Activated T-cell treated with anti-CD3 and anti-CD28 coated beads, Interleukin-2, amount 50 U/mL, for 48 hours (primary cell): ENCODE results near the gene EXOC1L.

Source experiments
- DNase-seq, 2 experiments: peaks; one replicate each; pipeline ENCODE4 v3.0.0-alpha.2; 2020

Gene EXOC1L, protein sequence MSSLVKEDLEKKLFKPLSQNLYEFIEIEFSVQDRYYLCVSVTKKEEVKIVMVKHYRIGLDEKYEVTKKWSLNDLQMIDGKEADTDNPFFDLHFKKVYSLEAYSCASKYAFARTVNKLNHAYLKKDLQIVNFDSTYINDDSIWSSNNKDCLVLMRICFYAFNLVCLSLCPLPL

DNA sequence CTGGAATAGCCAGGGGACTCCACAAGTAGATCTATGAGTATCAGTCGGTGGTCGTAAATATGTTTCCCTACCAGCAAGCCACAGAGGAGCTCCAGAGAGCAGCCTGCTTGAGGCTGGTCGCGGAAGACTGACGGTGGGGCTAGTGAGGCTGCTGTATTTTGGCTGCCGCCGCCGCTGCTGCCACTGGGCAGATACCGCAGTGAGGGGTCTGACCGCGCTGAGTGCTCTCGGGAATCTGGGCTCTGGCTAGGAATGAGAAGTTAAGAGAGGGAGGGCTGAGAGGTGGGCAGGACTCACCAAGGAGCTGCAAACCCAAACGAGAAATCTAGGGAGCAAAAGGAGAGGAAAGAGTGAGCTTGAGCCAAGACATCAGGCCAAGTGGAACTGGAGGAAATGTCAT, at the start of gene EXOC1L:
TSS of gene EXOC1L (plus strand) at position 157 of the 400 bp plus-strand sequence. CDS start at position 394, 237 bp downstream.
- peak in 1 of 2 experiments; percentile 20 for DNase-seq

DNA sequence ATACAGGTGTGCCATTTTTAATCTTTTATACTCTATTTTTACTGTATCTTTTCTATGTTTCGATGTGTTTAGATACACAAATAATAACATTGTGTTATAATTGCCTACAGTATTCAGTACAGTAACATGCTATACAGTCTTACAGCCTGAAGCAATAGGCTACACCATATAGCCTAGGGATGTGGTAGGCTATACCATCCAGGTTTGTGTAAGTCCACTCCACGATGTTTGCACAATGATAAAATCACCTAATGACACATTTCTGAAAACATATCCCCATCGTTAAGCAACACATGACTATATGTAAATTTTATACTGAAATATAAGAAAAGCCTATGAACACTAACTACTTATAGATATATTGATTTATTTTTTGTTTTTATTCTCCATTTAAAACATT, 48.9 kb upstream of the EXOC1L start:
- no peak for DNase-seq

DNA sequence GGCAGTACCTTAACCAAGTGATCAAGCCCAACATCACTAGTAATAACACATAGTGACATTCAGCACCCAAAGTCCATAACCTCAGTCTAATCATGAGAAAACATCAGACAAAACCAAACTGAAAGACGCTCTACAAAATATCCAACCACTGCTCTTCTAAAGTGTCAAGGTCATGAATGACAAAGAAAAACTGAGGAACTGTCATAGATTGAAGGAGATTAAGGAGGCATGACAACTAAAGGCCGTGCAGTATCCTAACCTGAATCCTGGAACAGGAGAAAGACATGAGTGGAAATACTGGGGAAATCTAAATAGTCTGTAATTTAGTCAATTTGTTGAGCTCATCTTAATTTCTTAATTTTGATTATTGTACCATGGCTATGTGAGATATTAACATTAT, 38.2 kb upstream of the EXOC1L start:
- no peak for DNase-seq

DNA sequence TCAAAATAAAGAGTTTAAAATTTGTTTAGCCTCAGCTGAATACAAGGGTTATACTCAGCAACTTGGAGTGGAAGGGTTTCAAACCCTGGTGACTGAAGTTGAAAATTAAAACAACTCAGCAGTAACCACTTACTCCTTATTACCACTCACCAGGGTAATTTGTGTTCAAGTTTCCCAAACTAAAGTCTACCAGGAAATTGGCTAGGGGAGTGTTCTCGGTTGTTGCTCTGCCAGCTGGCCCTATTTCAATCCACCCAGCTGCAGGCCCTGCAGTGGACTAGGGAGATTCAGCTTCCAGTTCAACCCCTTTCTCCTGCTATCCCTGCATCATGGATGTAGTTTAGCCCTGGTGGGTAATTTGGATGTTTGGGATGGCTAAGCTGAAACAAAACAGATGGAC, 37.8 kb upstream of the EXOC1L start:
- DNase-seq, result no peak

DNA sequence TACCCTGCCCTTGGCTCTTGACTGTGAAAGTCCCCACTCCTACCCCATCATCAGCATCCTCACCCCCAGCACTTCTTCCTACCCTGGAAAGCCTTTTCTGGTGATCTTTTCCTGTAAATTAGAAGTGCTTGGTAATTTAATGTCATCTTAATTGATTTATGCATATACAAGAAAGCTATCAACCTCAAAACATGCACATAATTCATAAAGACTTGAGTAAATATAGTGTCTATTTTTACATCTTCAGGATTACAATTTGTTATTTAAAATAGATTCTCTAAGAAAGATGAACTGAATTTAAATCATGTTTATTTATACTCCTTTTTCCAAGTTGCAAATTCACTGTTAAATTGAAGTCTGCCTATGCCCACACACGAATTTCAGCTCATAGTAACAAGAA, 36.0 kb upstream of the EXOC1L start:
- no peak for DNase-seq

DNA sequence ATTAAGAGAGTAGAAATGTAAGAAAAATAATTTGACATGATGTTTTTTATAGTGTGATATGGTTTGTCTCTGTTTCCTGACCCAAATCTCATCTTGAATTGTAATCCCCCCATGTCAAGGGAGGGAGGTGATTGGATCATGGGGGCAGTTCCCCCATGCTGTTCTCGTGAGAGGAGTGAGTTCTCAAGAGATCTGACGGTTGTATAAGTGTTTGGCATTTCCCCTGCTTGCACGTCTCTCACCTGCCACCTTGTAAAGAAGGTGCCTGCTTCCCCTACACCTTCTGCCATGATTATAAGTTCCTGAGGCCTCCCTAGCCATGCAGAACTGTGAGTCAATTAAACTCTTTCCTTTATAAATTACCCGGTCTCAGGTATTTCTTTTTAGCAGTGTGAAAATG, 34.8 kb upstream of the EXOC1L start:
- no peak for DNase-seq

DNA sequence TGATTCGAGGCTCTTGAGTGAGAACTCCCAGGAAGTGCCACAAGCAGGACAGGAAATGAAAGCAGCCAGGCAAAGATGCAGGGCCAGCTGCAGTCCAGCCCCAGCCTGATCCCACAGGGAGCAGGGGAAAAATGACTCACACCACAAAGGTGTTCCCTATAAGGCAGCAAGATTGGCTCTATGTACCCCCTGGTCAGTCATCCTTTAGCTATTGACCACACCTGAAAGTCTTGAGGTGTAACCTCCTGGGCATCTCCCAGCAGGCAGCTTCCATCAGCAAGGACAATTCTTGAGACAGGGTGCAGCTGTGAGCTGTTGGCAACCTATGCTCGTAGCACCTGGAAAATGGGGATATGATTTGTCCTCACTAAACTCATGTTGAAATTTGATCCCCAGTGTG, 27.9 kb upstream of the EXOC1L start:
- no peak for DNase-seq

DNA sequence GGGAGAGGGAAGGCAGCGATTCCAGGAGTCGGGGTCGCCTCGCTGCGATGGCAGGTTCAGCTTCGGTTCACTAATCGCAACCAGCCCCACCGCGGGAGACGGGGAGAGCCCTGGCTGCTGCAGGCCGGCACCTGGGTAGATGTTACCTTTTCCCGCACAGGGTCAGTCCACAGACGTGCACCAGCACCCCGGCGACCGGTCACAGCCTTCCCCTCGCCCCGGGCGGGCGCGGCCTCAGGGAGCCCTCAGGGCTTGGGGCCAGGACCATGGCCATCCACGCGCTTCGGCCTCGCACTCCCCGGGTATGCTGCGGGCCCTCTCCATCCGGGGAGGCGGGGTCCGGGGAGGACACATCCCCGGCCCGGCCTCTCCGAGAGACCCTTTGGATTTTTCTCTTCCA, 26.1 kb upstream of the EXOC1L start:
- DNase-seq, result no peak

DNA sequence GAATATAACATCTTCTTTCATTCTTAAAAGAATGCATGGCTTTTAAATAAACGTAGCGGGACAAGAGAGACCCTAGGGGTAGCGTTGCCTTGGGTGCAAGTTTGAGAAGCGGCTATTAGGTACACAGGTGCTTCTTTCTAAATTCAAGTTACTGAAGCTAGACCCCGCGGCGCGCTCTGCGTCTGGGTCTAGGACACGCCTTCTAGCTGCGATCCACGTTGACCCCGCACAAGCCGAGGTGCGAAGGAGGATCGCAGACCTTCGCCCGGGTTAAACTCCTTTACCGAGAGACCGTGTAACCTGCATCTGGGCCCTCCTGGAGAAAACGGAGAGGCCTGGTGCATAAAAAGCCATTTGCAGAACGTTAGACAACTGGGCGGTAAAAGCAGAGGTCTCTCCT, 25.5 kb upstream of the EXOC1L start:
- DNase-seq, result no peak

DNA sequence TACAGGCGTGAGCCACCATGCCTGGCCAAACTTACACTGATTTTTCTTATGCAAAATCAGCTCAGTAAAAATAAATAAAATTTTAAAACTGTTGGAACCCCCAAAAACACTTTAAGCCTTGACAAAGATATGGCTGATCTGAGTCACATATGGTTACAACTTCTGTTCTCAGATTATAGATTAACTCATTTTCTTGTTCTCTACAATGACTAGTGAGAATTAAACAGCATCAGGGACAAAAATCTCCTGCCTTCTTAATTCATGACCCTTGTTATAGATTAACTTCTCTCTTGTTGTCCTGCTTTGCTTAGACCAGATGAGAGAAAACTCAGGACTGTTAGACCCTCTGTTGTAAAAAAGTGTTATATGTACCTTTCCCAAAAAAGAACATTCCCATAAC, 24.2 kb upstream of the EXOC1L start:
- no peak for DNase-seq

DNA sequence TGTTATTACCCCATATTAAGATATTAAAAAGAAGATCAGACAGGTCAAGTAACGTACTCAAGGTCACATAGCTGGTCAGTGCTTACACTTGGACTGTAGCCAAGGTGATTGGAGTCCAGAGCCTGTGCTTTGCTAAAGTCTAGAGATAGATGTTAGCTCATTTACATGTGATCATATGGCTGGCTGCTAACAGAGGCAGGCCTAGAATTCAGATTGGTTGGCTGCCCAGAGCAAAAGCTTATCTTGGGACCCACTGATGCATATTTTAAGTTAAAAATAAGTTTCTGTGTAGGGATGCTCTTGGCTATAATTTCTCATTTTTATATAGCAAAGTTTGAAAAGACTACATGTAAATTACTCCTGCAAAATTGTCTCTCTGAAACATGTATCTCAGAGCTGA, 18.1 kb upstream of the EXOC1L start:
- no peak for DNase-seq

DNA sequence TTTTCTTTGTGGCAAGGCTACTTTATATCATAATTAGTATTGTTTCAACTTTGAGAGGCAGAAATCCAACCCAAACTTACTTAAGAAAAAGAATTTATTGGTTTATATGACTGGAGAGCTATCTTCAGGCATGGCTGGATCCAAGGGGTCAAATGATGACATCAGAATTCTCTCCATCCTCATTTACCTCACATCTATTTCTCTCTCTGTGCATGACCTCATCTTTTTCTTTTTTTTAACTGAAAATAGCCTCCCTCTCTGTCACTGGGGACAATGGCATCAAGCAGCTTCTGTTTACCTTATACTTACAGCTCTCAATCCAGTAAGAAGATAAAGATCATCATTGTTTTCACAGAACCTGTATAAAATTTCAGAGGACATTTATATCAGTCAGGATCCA, 12.0 kb upstream of the EXOC1L start:
- DNase-seq, result no peak

DNA sequence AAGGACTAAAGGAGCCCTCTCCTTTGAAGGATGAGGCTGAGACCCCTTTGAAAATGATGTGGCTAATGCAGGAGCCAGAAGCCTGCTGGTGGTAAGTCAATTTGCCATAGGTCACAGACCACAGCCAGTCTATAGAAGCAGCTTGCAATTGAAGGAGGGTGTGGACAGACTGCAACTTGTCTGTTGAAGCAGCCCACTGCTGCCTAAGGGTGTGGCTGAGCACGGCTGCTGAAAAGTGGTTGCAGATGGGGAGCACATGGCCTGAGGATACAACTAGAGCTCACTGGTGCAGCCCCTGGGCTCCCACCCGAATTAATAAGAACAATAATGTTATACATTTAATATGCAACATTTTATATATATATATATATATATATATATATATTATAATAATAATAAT, 11.4 kb upstream of the EXOC1L start:
- no peak for DNase-seq

DNA sequence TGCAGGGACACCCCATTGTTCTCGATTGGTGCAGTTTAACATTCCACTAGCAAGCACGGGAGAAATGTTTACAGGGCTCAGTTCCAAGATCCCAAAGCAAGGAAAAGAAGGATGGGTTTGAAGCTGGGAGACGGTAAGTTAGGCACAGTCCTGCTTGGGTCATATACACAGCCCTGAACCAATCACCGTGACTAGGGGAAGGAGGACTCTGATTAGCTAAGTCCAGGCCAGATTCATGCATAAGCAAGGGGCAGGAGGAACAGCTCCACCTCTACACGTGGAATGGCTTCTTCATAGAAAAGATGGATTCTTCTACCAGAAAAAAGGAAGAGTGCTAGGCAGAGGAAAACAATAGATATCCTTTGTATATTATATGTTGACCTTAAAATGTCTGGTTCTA, 11.0 kb upstream of the EXOC1L start:
- no peak for DNase-seq

DNA sequence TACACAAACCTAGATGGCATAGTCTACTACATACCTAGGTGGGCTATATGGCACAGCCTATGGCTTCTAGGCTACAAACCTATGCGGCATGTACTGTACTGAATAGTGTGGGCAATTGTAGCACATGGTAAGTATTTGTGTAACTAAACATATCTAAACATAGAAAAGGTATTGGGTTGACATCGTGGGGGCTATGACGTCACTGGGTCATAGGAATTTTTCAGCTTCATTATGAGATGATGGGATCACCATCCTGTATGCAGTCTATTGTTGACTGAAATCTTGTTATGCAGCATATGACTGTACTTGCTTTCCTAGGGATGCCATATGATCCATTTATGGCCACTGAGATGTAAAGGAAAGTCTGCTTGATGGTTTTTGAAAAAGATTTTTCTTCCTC, 1.9 kb upstream of the EXOC1L start:
- no peak for DNase-seq

DNA sequence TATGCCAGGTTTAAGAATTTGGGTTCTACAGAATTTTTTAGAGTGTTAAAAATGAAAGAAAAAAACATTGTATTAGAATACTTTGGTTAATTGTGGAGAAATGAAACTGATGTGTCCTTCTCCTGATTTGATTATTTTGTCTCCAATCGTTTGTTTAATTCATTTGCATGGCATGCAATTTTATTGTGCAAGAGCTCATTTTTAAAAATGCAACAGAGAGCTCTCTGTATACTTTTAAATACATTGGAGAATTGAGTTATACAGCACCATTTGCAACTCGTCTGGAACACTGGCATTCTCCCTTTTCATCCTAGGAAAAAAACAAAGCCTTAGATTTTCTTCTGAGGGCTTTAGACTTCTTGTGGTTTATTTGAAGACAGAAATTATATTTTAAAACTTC, 689 bp downstream of the EXOC1L start:
- no peak for DNase-seq

DNA sequence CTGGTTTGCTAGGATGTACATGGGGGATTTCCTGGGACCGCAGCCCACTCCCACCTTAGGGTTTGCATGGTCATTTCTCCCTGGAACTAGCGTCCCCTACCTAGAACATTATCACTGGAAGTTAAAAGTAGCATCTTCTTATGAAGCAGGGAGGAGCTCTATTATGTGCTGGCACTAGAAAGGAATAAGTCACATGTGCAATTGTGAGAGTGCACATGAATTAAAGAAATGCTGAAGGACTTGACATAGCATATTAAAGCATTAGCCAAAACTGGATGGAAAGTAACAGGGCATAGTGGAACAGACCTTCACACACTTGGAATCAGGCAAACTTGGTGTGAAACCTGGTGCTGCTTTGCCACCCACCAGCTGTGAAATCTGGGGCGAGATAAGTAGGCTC, 2.7 kb downstream of the EXOC1L start:
- DNase-seq, result no peak

DNA sequence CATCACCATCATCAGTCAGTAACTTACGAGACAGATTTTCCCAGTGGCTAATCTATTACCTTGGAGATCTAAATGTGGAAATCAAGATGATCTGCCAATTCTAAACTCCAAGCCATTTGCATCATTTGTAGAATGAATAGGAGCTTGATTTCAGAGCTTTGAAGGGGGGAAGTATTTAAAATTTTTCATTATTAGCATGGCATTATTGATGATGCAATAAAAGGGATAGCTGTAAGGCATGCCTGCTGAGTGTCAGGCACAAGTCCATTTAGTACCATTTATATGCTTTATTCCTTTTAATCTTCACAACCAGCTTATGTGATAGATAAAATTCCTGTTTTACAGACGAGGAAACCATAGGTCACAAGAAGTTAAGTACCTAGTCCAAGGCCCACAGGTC, 5.3 kb downstream of the EXOC1L start:
- DNase-seq, result no peak

DNA sequence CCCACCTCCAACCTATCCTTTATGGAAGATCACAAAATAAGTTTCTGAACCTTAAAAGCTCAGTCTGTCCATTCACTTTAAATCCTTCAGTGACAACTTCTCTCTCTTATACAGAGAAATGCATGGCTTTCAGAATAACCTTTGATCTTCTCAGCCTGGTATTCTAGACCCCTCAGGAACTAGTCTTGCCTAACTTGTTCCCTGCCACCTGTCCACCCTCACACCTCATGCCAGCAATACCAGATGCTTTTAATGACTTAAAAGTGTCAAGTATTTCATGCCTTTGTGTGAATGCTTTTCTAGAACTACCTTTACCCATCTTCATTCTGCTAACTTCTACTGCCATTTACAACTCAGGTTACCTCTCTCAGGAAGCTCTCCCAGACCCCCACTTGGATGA, 7.4 kb downstream of the EXOC1L start:
- DNase-seq, result no peak

DNA sequence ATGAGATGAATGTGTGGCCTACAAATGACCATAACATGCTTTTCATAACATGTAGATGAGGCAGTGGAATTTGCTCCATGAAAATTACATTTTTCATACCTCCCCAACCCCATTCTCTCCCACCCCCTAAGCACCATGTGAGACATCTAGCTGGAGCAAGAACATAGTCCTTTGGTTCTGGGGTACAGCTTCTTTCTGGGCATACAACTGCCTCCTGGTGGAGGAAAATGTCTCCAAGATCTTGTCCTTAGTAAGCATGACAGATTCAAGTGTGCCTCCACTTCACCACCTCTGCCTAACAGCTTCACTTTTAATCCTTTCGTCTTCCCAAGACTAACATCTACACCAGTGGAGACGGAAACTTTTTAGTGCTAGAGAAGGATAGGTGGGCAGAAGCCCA, 8.0 kb downstream of the EXOC1L start:
- DNase-seq, result no peak

DNA sequence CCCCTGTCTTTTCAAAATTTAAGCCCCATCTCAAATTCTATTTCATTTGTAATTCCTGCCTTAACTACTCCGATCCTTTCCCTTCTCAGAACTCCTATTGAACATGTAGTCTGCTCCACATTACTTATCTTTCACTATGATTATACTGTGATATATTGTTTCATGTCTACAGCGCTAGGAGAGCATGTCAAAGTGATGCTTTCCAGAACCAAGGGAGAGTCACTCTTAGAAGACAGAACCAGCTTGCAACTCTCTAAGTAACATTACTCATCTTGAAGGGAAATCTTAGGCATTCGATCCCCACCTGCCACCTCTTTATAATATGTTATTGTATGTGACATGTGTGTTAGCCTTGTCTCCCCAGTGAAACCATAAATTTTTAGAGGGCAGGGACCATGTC, 10.5 kb downstream of the EXOC1L start:
- no peak for DNase-seq

DNA sequence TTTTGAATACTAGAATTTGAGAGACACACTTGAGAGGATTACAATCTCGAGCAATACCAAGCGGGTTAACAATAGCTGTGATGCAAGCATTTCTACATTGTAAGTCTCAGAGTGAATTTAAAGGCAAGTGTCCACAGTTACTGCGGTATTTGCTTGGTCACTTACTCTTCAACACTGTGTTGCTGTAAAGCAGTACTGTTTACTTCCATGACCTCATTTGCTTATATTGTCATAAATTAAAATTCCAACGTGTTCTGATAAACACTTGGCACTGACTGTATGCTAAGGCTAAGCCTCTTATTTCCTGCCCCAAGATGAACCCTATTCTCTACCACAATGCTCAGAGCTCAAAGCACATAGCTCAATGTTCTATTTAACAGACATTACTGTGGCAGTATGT, 11.1 kb downstream of the EXOC1L start:
- no peak for DNase-seq

DNA sequence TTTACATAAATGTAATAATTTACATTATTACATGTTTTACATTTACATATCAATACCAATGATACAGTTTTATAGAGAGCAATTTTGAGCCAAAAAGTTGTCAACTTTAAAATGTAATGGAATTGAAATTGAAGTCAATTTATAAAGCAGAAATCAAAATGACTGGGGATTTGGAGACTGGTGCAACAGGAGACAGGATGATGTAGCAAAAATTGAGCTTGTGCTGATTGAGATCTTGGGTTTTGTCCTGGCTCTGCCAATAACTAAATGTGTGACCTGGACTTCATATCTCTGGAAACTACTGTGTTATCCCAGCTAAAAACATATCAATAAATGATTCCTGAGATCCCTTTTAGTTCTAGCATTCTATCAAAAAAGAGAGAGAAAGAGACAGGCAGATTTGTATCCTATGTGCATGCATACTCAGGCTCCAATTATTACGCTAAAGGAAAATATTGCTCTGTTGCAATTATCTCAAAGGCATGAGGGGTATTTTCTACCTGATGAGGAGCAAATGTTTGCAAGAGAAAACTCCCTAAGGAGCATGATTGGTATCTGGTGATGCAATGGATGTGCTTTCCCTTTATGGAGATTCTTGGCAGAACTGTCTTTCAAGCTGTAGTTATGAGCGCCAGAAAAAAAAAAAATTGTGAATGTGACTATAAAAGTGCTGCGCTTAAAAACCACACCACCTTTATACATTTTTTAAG, 14.7 kb downstream of the EXOC1L start:
- DNase-seq, result no peak

DNA sequence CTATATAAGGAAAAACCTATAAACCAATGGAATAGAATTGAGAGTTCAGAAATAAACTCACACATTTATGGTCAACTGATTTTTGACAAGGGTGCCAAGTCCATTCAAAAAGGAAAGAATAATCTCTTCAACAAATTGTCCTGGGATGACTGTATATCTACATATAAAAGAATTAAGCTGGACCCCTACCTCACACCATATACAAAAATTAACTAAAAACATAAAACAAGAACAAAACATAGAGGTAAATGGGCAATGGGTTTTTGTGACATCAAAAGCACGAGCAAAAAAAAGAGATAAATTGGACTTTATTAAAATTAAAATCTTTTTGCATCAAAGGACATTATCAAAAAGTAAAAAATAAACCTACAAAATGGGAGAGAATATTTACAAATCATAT, 18.3 kb downstream of the EXOC1L start:
- DNase-seq, result no peak

DNA sequence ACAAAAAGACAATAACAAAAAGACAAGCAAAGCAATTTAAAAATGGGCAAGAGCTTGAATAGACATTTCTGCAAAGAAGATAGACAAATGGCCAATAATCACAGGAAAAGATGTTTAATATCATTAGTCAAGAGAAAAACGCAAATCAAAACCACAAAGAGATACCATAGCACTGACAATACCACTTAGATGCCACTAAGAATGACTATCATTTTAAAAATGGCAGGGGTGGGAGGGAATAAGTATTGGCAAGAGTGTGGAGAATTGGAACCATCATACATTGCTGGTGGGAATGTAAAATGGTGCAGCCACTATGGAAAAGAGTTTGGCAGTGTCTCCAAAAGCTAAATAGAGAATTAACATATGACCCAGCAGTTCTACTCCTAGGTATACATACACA, 18.8 kb downstream of the EXOC1L start:
- DNase-seq, result no peak
